Measurements from ENCODE around the gene NOPCHAP1. TPM values are rescaled to one million over a fixed set of nuclear protein-coding genes. Genes with fewer than 3 reads are reported as not detected.
"Not testable (repeated sequence)": the region's sequence is repeated elsewhere in the genome, so short reads cannot be mapped to it uniquely, and the experiment has no call there.

Gene NOPCHAP1
- total RNA-seq, 2 donors from 2014 or later: 26.1 to 29.1 TPM

GRCh38 chr12:104941454-104941853 is 44.7 kb upstream of the NOPCHAP1 start:
- Mint-ChIP-seq H3K36me3 (ENCODE audit: low read depth) (no peaks in the 10 kb centered on the region), H3K9me3 (peaks cover 17% of the 10 kb centered on the region), H3K4me1 (no peaks in the 10 kb centered on the region), H3K4me3 (no peak overlapping the region), H3K27ac (no peak overlapping the region), H3K27me3 (ENCODE audit: insufficient read depth) (peaks cover 5% of the 10 kb centered on the region)
- Histone ChIP-seq H3K36me3 (ENCODE audit: control insufficient read depth, insufficient read depth, low read length) (no peaks in the 10 kb centered on the region), H3K9ac (ENCODE audit: extremely low read depth, low read length, poor library complexity, severe bottlenecking) (no peak overlapping the region), H3K4me1 (ENCODE audit: control insufficient read depth, insufficient read depth, low read length) (no peaks in the 10 kb centered on the region), H3K27me3 (ENCODE audit: control insufficient read depth, insufficient read depth, low read length, poor library complexity, severe bottlenecking) (no peaks in the 10 kb centered on the region), H3K9me3 (ENCODE audit: control insufficient read depth, low read length) (no peaks in the 10 kb centered on the region), H3K4me3 (ENCODE audit: low read length) (no peak overlapping the region), H3K27ac (ENCODE audit: low read depth, low read length) (no peak overlapping the region)
- WGBS, 2 experiments (ENCODE audit: insufficient coverage in 1 of 2, insufficient read length in 1 of 2): 100% methylated on average over 2 of the region's 3 CpGs; no CpG with 5 or more reads in 1 of the 2 experiments
- DNase-seq: no peak
- TF ChIP-seq, protein P1, sequence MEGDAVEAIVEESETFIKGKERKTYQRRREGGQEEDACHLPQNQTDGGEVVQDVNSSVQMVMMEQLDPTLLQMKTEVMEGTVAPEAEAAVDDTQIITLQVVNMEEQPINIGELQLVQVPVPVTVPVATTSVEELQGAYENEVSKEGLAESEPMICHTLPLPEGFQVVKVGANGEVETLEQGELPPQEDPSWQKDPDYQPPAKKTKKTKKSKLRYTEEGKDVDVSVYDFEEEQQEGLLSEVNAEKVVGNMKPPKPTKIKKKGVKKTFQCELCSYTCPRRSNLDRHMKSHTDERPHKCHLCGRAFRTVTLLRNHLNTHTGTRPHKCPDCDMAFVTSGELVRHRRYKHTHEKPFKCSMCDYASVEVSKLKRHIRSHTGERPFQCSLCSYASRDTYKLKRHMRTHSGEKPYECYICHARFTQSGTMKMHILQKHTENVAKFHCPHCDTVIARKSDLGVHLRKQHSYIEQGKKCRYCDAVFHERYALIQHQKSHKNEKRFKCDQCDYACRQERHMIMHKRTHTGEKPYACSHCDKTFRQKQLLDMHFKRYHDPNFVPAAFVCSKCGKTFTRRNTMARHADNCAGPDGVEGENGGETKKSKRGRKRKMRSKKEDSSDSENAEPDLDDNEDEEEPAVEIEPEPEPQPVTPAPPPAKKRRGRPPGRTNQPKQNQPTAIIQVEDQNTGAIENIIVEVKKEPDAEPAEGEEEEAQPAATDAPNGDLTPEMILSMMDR (conservative IDR thresholded peaks at IDR 0.05): no peak

DNA sequence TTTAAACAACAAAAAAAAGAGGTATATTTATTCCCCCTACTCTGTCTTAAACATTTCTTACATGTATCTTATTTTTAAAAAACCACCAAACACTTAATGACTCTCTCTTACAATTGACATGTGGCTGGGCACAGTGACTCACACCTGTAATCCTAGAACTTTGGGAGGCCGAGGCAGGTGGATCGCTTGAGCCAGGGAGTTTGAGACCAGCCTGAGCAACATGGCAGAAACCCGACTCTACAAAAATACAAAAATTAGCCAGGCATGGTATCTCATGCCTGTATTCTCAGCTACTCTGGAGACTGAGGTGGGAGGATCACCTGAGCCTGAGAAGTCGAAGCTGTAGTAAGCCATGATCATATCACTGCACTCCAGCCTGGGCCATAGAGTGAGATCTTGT is 44.0 kb upstream of the NOPCHAP1 start:
- H3K4me1 ChIP-seq (ENCODE audit: control insufficient read depth, insufficient read depth, low read length): no peaks in the 10 kb centered on the region
- no peak overlapping the region for H3K9ac ChIP-seq (ENCODE audit: extremely low read depth, low read length, poor library complexity, severe bottlenecking)
- Mint-ChIP-seq H3K27me3 (ENCODE audit: insufficient read depth) (peaks cover 5% of the 10 kb centered on the region), H3K27ac (no peak overlapping the region), H3K36me3 (ENCODE audit: low read depth) (no peaks in the 10 kb centered on the region), H3K4me3 (no peak overlapping the region), H3K9me3 (peaks cover 17% of the 10 kb centered on the region), H3K4me1 (no peaks in the 10 kb centered on the region)
- no peaks in the 10 kb centered on the region for H3K36me3 ChIP-seq (ENCODE audit: control insufficient read depth, insufficient read depth, low read length)
- no peaks in the 10 kb centered on the region for H3K27me3 ChIP-seq (ENCODE audit: control insufficient read depth, insufficient read depth, low read length, poor library complexity, severe bottlenecking)
- no peak for DNase-seq
- no peak overlapping the region for H3K4me3 ChIP-seq (ENCODE audit: low read length)
- WGBS, 2 experiments (ENCODE audit: insufficient coverage in 1 of 2, insufficient read length in 1 of 2): 82 to 97% methylated on average over 1 to 4 of the region's 4 CpGs
- H3K9me3 ChIP-seq (ENCODE audit: control insufficient read depth, low read length): no peaks in the 10 kb centered on the region
- no peak overlapping the region for H3K27ac ChIP-seq (ENCODE audit: low read depth, low read length)
- TF ChIP-seq, protein P1 (conservative IDR thresholded peaks at IDR 0.05): no peak

GRCh38 chr12:104943401-104943800 is 42.7 kb upstream of the NOPCHAP1 start:
- H3K4me3 Mint-ChIP-seq; H3K36me3 ChIP-seq (ENCODE audit: control insufficient read depth, insufficient read depth, low read length); H3K27ac ChIP-seq (ENCODE audit: low read depth, low read length); H3K4me1 Mint-ChIP-seq; H3K4me3 ChIP-seq (ENCODE audit: low read length); H3K27ac Mint-ChIP-seq; H3K27me3 Mint-ChIP-seq (ENCODE audit: insufficient read depth); H3K9me3 ChIP-seq (ENCODE audit: control insufficient read depth, low read length); H3K9ac ChIP-seq (ENCODE audit: extremely low read depth, low read length, poor library complexity, severe bottlenecking); H3K4me1 ChIP-seq (ENCODE audit: control insufficient read depth, insufficient read depth, low read length); DNase-seq; H3K27me3 ChIP-seq (ENCODE audit: control insufficient read depth, insufficient read depth, low read length, poor library complexity, severe bottlenecking); H3K36me3 Mint-ChIP-seq (ENCODE audit: low read depth): not testable (repeated sequence)
- 90 to 93% methylated on average over 4 to 8 of the region's 8 CpGs for WGBS, 2 experiments (ENCODE audit: insufficient coverage in 1 of 2, insufficient read length in 1 of 2)
- H3K9me3 Mint-ChIP-seq: peaks cover 17% of the 10 kb centered on the region

DNA sequence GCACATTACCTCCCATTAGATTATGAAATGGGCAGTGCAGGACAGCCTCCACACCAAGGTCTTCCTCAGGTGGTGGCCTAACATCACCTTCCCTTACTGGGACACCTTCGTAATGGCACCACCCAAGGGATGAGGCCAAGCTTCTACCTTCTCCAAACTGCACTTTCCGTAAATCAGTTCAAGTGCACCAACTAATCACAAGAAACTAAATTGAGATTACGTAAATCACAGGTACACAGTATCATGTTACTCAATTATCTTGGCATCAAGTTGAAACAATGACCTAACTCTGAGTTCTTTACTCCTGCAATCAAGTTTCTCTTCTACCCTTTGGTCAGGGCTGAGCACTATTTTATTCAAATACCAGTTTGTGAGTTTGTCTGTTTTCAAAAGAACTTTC is 41.9 kb upstream of the NOPCHAP1 start:
- 93 to 96% methylated on average over 3 of the region's 3 CpGs for WGBS, 2 experiments (ENCODE audit: insufficient coverage in 1 of 2, insufficient read length in 1 of 2)

DNA sequence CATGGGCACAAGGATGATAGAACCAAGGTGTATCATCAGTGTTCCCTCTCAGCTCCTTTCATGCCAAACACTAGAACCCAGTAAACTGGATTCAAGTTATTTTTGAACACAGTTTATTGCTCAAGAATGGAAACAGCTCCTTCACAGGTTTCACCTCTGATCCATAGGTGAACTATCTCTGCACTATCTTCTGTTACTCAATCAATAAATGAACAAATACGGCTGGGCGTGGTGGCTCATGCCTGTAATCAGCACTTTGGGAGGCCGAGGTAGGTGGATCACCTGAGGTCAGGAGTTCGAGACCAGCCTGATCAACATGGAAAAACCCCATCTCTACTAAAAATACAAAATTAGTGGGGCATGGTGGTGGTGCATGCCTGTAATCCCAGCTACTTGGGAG is 37.4 kb upstream of the NOPCHAP1 start:
- not testable (repeated sequence) for H3K9me3 ChIP-seq (ENCODE audit: control insufficient read depth, low read length); H3K27ac Mint-ChIP-seq; H3K9me3 Mint-ChIP-seq; H3K4me1 ChIP-seq (ENCODE audit: control insufficient read depth, insufficient read depth, low read length); H3K36me3 Mint-ChIP-seq (ENCODE audit: low read depth); H3K4me1 Mint-ChIP-seq; H3K4me3 Mint-ChIP-seq; H3K36me3 ChIP-seq (ENCODE audit: control insufficient read depth, insufficient read depth, low read length); H3K4me3 ChIP-seq (ENCODE audit: low read length); H3K27ac ChIP-seq (ENCODE audit: low read depth, low read length); DNase-seq; H3K9ac ChIP-seq (ENCODE audit: extremely low read depth, low read length, poor library complexity, severe bottlenecking)
- H3K27me3 ChIP-seq (ENCODE audit: control insufficient read depth, insufficient read depth, low read length, poor library complexity, severe bottlenecking): peaks cover 46% of the 10 kb centered on the region
- WGBS, 2 experiments (ENCODE audit: insufficient coverage in 1 of 2, insufficient read length in 1 of 2): 82 to 88% methylated on average over 2 to 4 of the region's 4 CpGs
- H3K27me3 Mint-ChIP-seq (ENCODE audit: insufficient read depth): peaks cover 42% of the 10 kb centered on the region

More for the DNA sequence above, 41.9 kb upstream of the NOPCHAP1 start:
- TF ChIP-seq, protein P1 (conservative IDR thresholded peaks at IDR 0.05): no peak
- Mint-ChIP-seq H3K36me3 (ENCODE audit: low read depth) (no peaks in the 10 kb centered on the region), H3K27me3 (ENCODE audit: insufficient read depth) (peaks cover 8% of the 10 kb centered on the region), H3K4me1 (no peaks in the 10 kb centered on the region), H3K9me3 (peaks cover 17% of the 10 kb centered on the region), H3K27ac (no peak overlapping the region), H3K4me3 (no peak overlapping the region)
- peaks cover 5% of the 10 kb centered on the region for H3K27me3 ChIP-seq (ENCODE audit: control insufficient read depth, insufficient read depth, low read length, poor library complexity, severe bottlenecking)
- H3K9me3 ChIP-seq (ENCODE audit: control insufficient read depth, low read length): no peaks in the 10 kb centered on the region
- H3K4me3 ChIP-seq (ENCODE audit: low read length): no peak overlapping the region
- no peak for DNase-seq
- H3K4me1 ChIP-seq (ENCODE audit: control insufficient read depth, insufficient read depth, low read length): no peaks in the 10 kb centered on the region
- no peak overlapping the region for H3K9ac ChIP-seq (ENCODE audit: extremely low read depth, low read length, poor library complexity, severe bottlenecking)
- H3K27ac ChIP-seq (ENCODE audit: low read depth, low read length): no peak overlapping the region
- H3K36me3 ChIP-seq (ENCODE audit: control insufficient read depth, insufficient read depth, low read length): no peaks in the 10 kb centered on the region
